GM20431 (cell line): Measurements from ENCODE around the gene TWF2.

Source experiments
- in situ Hi-C: fragments of 300-500 bp; cut with MseI, MboI; formaldehyde crosslinking; loops from one replicate; pipeline ENCODE4 v1.15.0; 2020; ENCODE audit warnings: low sequenced_read_pairs; ENCODE audit not compliant: unreplicated experiment

TWF2 gene

GRCh38 chr3:52210550-52211046 lies 28.4 kb downstream of the TWF2 start:
- in situ Hi-C loops, result no loop called here

- in situ Hi-C loops, result no loop called here
Observed at GRCh38 chr3:52210037-52210436, 28.9 kb downstream of the TWF2 start.

- in situ Hi-C loops, result no loop called here
Observed at GRCh38 chr3:52208556-52208955, 30.4 kb downstream of the TWF2 start.

GRCh38 chr3:52205727-52206372 lies 33.1 kb downstream of the TWF2 start:
- in situ Hi-C loops, result no loop called here

- in situ Hi-C loops, result no loop called here
Observed at GRCh38 chr3:52204337-52205073, 34.5 kb downstream of the TWF2 start.

DNA sequence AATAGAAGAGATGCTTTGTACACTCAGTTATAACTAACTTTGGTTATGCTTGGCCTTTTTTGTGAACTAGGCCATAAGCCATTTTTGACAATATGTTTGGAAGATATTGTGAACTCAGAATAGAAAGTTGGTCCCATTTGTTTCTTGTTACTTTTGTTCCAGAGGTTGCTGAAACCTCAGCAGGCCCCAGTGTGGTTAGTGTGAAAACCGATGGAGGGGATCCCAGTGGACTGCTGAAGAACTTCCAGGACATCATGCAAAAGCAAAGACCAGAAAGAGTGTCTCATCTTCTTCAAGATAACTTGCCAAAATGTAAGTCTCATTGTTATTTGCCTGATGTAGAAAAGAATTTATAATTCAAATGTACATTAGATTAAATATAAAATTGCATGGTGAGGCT lies 35.3 kb downstream of the TWF2 start:
- in situ Hi-C loops, result no loop called here

- in situ Hi-C loops, result no loop called here
Observed at GRCh38 chr3:52202384-52203077, 36.4 kb downstream of the TWF2 start.

DNA sequence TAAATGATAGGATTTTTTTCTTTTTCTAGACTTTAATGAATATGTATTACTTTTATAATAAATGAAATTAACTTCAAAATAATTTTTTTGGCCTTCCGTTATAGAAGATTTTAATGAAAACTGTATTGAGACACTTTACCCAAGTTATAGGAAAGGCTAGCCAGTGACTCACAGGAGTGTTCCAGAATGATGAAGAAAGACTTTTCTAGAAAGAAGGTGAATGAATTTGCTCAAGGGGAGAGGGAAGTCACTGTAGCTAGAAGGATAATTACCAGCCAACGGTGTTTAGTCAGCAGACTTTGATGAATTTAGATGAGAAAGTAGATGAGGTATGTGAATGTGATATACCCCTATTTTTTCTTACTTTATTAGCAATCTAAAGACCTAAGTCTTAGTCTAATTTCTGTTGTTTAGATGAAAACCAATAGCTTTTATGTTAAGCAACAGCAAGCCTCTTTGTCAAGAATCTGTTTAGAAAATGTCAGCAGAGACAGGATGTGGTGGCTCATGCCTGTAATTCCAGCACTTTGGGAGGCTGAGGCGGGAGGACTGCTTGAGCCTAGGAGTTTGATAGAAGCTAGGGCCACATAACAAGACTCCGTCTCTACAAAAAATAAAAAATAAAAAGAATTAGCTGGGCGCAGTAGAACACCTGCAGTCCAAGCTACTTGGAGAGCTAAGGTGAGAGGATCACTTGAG lies 37.8 kb downstream of the TWF2 start:
- in situ Hi-C loops, result no loop called here

- in situ Hi-C loops, result no loop called here
Observed at GRCh38 chr3:52198643-52199608, 40.0 kb downstream of the TWF2 start.

GRCh38 chr3:52197842-52198625 lies 40.9 kb downstream of the TWF2 start, which contains the start of gene ALAS1:
Gene ALAS1, plus strand, starts transcription at chr3:52198160. Its CDS starts 1,082 bp downstream, at chr3:52199242.
- in situ Hi-C loops, result no loop called here

DNA sequence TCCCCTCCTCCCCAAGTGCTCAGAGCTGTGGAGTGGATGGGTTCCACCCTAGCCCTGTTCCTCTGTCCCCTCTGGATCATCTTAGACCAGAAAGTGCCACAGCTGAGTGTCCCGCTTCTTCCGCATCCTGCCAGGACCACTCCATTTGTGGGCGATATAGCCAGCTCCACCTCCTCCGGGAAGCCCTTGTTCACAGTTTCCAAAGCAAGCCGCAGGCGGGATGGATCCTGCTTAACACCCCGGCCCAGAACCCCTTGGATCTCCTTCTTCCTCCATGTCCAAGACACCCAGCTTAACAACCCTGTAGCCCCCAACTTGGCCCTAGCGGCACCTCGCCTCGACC lies 41.5 kb downstream of the TWF2 start:
- in situ Hi-C loops, result no loop called here

- in situ Hi-C loops, result no loop called here
Observed at GRCh38 chr3:52196977-52197376, 42.0 kb downstream of the TWF2 start.

GRCh38 chr3:52195823-52196331 lies 43.1 kb downstream of the TWF2 start:
- in situ Hi-C loops, result no loop called here

GRCh38 chr3:52195291-52195597 lies 43.7 kb downstream of the TWF2 start:
- in situ Hi-C loops, result no loop called here

- in situ Hi-C loops, result no loop called here
Observed at GRCh38 chr3:52194485-52195290, 44.3 kb downstream of the TWF2 start.

- in situ Hi-C loops, result no loop called here
Observed at GRCh38 chr3:52193065-52193464, 45.9 kb downstream of the TWF2 start.

GRCh38 chr3:52191663-52192062 lies 47.3 kb downstream of the TWF2 start:
- in situ Hi-C loops, result no loop called here
